HFF-Myc (cell line): ENCODE measurements around the gene CMIP.

Experiments used
- DNase-seq: peaks from one replicate; pipeline ENCODE4 v3.0.0-alpha.2; 2011; ENCODE audit warnings: low read depth; ENCODE audit errors: extremely low read depth
- H3K4me3 ChIP-seq: replicated peaks from 2 replicates; pipeline ENCODE4 v1.5.1; 2011; ENCODE audit warnings: low read depth, mild to moderate bottlenecking, control low read depth, low read length
- TF ChIP-seq, protein P1 (sequence below): IDR thresholded peaks from 2 replicates; pipeline ENCODE4 v1.5.1; 2012; ENCODE audit warnings: mild to moderate bottlenecking, low read depth, low read length, control low read depth; ENCODE audit errors: missing control alignments

The CMIP gene

DNA sequence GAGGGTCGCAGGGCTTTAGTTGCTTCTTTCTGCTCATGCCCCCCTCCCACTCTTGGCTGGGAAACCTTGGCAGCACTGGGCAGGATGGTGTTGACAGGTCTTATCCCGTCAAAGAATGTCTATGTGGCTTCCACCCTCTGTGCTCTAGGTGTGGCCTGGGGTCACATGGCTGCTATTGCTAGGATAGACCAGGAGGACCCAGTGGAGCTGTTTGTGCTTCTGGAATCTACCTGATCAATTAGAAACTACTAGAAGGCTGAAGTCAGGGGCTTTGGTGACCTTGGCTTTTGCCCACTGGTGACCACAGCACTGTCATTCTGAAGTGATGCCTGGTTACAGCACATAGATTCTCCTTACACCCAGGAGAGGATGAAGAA is 105.8 kb downstream of the CMIP start:
- TF ChIP-seq, protein P1, sequence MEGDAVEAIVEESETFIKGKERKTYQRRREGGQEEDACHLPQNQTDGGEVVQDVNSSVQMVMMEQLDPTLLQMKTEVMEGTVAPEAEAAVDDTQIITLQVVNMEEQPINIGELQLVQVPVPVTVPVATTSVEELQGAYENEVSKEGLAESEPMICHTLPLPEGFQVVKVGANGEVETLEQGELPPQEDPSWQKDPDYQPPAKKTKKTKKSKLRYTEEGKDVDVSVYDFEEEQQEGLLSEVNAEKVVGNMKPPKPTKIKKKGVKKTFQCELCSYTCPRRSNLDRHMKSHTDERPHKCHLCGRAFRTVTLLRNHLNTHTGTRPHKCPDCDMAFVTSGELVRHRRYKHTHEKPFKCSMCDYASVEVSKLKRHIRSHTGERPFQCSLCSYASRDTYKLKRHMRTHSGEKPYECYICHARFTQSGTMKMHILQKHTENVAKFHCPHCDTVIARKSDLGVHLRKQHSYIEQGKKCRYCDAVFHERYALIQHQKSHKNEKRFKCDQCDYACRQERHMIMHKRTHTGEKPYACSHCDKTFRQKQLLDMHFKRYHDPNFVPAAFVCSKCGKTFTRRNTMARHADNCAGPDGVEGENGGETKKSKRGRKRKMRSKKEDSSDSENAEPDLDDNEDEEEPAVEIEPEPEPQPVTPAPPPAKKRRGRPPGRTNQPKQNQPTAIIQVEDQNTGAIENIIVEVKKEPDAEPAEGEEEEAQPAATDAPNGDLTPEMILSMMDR: no peak
- DNase-seq: no peak
- H3K4me3 ChIP-seq: no peak overlapping the region

DNA sequence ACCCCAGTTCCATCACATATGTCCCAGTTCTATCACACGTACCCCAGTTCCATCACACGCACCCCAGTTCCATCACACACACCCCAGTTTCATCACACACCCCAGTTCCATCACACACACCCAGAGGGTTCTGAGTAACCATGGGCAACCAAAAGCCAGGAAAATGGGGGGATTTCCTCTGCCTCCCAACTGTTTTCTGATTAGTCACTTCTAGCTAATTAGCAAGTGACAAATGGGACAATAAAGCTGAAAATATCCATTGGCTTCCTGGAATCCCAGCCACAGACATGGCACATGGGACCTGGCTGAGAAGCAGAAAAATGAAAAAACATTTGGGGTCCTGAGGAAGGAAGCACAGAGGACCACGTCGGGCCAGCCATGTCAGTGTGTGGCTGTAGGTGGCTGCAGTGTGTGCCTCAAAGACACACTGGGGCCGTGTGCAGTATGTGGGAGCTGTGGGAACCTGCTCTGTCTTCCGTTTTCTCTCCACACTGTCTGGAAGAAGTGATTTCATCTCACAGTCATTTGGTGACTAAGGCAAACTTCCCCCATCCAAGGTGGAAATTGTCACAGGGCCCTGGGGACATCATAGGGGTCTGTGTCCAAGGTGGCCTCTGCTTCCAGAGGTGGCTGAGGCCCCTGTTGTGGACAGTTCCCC is 106.7 kb downstream of the CMIP start:
- H3K4me3 ChIP-seq: no peak overlapping the region
- no peak for DNase-seq
- TF ChIP-seq, protein P1: no peak

DNA sequence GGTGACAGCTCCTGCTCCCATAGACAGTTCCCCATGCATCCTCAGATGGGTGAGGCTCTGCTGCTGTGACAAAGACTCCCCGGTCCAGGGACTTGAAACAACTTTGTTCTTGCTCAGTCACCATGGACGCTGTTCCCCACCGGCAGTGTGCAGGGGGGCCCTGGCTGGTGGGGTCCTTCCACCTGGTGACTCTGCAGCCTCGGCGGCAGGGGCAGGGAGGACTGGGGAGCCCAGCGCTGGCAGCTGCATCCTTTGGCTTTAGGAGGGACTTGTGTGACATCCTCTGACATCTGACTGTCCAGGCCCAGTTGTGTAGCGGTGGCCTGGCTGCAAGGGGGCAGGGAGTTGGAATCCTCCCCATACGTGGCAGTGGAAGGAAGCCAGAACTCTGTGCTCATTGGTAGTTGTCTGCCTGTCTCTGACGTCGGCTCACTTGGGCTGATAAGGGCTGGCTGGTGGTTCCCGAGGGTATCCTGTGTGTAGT is 107.3 kb downstream of the CMIP start:
- DNase-seq: no peak
- H3K4me3 ChIP-seq: no peak overlapping the region
- TF ChIP-seq, protein P1: no peak

DNA sequence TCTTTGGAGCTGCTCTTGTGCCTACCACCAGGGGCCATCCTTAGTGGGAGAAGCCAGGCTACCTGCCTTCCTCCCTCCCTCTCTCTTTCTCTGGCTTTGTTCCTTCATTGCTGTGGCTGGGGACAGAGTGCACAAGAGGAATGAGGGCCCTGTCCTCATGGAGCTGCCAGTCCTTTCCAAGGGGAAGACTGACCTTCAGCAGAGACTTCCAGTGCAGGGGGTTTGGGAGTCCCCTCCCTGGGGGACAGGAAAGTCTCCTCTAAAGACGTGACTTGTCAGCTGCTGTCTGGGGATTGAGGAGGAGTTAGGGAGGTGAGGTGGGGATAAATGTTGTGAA is 108.1 kb downstream of the CMIP start:
- no peak overlapping the region for H3K4me3 ChIP-seq
- TF ChIP-seq, protein P1: no peak
- DNase-seq: no peak

DNA sequence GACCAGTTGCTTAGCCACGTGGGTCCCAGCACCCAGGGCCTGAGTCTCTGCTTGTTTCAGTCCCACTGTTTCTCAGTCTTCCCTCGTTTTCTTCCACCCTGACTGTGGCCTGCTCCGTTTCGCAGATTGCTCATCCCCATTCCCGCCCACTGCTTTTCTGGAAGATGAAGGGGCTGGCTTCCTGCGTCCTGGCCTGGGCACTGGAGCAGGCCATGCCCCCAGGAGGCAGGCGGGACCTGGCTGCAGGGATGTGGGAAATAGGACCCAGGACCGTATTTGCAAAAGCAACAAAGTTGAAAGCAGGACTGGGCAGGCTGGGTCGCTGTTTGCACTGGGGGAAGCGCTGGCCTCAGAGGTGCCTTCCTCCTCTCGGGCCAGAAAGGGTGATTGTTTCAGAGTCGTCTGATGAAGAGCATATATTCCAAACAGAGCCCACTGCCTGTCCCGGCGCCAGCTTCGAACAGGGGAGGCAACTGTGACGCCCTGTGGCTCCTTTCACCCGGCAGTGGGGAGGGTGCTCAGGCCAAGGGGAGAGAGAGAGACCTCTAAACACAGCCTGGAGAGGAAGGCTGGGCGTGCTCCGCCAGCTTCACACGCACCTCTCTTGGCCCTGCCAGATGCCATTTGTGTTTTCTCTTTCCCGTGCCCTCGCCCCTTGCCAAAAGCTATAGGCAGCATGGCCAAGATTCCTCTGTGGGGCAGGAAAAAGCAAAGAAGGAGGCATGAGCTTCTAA is 108.6 kb downstream of the CMIP start:
- no peak overlapping the region for H3K4me3 ChIP-seq
- TF ChIP-seq, protein P1: no peak
- DNase-seq: no peak

DNA sequence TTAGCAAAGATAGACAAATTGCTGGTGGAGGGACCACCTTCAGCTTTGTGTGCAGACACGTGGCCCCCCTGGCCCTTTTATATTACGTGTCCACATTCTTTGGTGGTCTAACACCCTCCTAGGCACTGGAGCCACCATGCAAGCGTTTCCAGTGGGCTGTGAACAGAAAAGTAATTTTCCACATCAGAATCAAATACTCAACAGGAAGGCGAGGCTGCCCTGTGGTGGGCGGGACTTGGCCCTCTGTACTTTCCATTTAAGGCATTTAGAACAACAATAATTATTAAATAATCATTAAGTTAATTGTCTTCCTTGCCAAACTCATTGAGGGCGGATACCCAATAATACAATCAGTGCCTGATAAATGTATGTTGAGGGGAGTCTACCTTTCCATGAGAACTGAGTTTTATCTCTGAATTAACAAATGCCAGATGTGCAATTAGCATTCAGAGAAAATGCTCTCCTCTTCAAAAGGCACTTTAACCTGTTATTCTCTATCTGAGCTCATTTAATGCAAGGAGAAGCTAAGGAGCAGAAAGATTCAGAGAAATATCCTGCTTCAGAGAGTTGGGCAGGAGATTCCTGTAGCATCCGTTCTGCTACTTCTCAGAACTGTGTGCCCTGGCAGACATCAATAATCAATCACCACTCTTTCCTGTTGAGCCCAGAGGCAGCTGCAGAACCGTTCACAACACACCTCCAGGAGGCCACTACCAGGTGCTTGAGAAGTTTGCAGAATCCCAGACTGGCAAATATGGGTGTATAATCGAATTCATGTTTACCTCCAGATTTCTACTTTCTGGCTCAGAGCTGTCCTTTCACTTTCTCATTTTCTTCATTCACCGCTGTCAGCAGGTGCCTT is 109.4 kb downstream of the CMIP start:
- TF ChIP-seq, protein P1: no peak
- no peak for DNase-seq
- H3K4me3 ChIP-seq: no peak overlapping the region
